ENCODE data around the gene CLSTN2.

The CLSTN2 gene

GRCh38 chr3:140051019-140051957 is 116.3 kb downstream of the CLSTN2 start:
- no peak for FAIRE-seq
- no peak for DNase-seq (ENCODE audit: low spot score)

- DNase-seq (ENCODE audit: low spot score) (no peak), FAIRE-seq (no peak)
Observed at GRCh38 chr3:140052771-140053702, 118.1 kb downstream of the CLSTN2 start.

- FAIRE-seq (no peak), DNase-seq (ENCODE audit: low spot score) (no peak)
Observed at GRCh38 chr3:140053794-140054193, 118.8 kb downstream of the CLSTN2 start.

GRCh38 chr3:140055092-140055791 is 120.3 kb downstream of the CLSTN2 start:
- FAIRE-seq (no peak), DNase-seq (ENCODE audit: low spot score) (no peak)

- no peak for FAIRE-seq
Observed at GRCh38 chr3:140056047-140056446, 121.1 kb downstream of the CLSTN2 start.

GRCh38 chr3:140061211-140061610 is 126.2 kb downstream of the CLSTN2 start:
- no peak for FAIRE-seq
- DNase-seq (ENCODE audit: low spot score) = no peak

More at GRCh38 chr3:140056047-140056446, 121.1 kb downstream of the CLSTN2 start:
- DNase-seq (ENCODE audit: low spot score) = no peak

- DNase-seq (ENCODE audit: low spot score) (no peak), FAIRE-seq (no peak)
Observed at GRCh38 chr3:140062461-140062860, 127.5 kb downstream of the CLSTN2 start.

- FAIRE-seq = no peak
- DNase-seq (ENCODE audit: low spot score) = no peak
Observed at GRCh38 chr3:140067487-140067886, 132.5 kb downstream of the CLSTN2 start.

GRCh38 chr3:140068494-140069017 is 133.6 kb downstream of the CLSTN2 start:
- DNase-seq (ENCODE audit: low spot score) (no peak), FAIRE-seq (no peak)

- FAIRE-seq (no peak), DNase-seq (ENCODE audit: low spot score) (no peak)
Observed at GRCh38 chr3:140073278-140074045, 138.5 kb downstream of the CLSTN2 start.

GRCh38 chr3:140076552-140076951 is 141.6 kb downstream of the CLSTN2 start:
- DNase-seq (ENCODE audit: low spot score) (no peak), FAIRE-seq (no peak)

- DNase-seq (ENCODE audit: low spot score) (no peak), FAIRE-seq (no peak)
Observed at GRCh38 chr3:140077406-140077805, 142.4 kb downstream of the CLSTN2 start.

GRCh38 chr3:140078343-140078742 is 143.4 kb downstream of the CLSTN2 start:
- DNase-seq (ENCODE audit: low spot score) = no peak
- no peak for FAIRE-seq

GRCh38 chr3:140078940-140079339 is 144.0 kb downstream of the CLSTN2 start:
- no peak for DNase-seq (ENCODE audit: low spot score)
- no peak for FAIRE-seq

GRCh38 chr3:140081887-140082286 is 146.9 kb downstream of the CLSTN2 start:
- no peak for DNase-seq (ENCODE audit: low spot score)
- no peak for FAIRE-seq

GRCh38 chr3:140085001-140085400 is 150.0 kb downstream of the CLSTN2 start:
- FAIRE-seq (no peak), DNase-seq (ENCODE audit: low spot score) (no peak)

- FAIRE-seq (no peak), DNase-seq (ENCODE audit: low spot score) (no peak)
Observed at GRCh38 chr3:140086642-140087041, 151.7 kb downstream of the CLSTN2 start.

- FAIRE-seq (no peak), DNase-seq (ENCODE audit: low spot score) (no peak)
Observed at GRCh38 chr3:140088058-140088457, 153.1 kb downstream of the CLSTN2 start.

GRCh38 chr3:140088513-140088912 is 153.5 kb downstream of the CLSTN2 start:
- no peak for DNase-seq (ENCODE audit: low spot score)
- FAIRE-seq = no peak

- no peak for DNase-seq (ENCODE audit: low spot score)
- no peak for FAIRE-seq
Observed at GRCh38 chr3:140089403-140090072, 154.6 kb downstream of the CLSTN2 start.
